Measurements from ENCODE around the gene GOLIM4.

- TF ChIP-seq CTCF (IDR thresholded peaks at IDR 0.05) (no peak), POLR2A (IDR thresholded peaks at IDR 0.05) (no peak), EP300 (IDR thresholded peaks at IDR 0.05) (no peak)
These were observed 69.0 kb downstream of the GOLIM4 start for GRCh38 chr3:168026764-168027163.
